Daoy (cell line): ENCODE results near the gene TSPAN4. TPM values are rescaled to one million over a fixed set of nuclear protein-coding genes. Genes with fewer than 3 reads are reported as not detected.

ENCODE experiments used
- DNase-seq: peaks from one replicate; pipeline ENCODE4 v3.0.0-alpha.2; 2015; ENCODE audit warnings: low read depth
- total RNA-seq: library from RNA; depleted of rRNA; stranded (reverse); fragments of >200 nt; shearing (Covaris generic); gene quantifications from 2 replicates; pipeline ENCODE4 v1.2.3, GENCODE V29; 2014

TSPAN4 gene
- total RNA-seq, 1 experiment from 2014 or later = 37.3 TPM

DNA sequence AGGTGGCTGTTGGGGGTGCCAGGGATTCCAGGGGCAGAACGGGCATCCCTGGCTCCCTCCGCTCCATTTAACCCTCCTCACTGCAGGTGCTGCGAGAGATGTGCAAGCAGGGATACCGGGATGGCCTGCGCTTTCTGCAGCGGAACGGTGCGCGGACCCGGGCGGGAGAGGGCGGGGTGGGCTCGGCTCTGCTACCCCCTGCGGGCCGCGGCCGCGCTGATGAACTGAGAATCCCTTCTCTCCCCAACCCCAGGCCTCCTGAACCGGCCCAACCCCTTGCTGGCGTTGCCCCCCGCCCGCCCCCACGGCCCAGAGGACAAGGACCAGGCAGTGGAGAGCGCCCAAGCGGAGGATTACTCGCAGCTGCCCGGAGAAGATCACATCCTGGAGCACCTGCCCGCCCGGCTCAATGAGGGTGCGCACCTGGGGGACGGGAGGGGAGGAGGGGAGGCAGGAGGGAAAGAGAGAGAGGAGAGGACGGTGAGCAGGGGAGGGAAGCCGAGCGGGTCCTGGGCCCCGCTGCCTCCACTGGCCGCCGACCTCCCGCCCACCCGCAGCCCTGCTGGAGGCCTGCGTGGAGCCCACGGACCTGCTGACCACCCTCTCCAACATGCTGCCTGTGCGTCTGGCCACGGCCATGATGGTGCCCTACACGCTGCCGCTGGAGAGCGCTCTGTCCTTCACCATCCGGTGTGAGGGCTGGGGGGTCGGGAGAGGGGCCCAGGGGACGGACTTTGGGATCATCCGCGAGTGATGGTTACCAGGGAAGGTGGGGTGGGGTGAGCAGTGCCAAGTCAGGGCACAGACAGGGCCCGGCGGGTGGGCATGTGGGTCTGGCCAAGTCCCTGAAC, 19.0 kb upstream of the TSPAN4 start:
- no peak for DNase-seq

DNA sequence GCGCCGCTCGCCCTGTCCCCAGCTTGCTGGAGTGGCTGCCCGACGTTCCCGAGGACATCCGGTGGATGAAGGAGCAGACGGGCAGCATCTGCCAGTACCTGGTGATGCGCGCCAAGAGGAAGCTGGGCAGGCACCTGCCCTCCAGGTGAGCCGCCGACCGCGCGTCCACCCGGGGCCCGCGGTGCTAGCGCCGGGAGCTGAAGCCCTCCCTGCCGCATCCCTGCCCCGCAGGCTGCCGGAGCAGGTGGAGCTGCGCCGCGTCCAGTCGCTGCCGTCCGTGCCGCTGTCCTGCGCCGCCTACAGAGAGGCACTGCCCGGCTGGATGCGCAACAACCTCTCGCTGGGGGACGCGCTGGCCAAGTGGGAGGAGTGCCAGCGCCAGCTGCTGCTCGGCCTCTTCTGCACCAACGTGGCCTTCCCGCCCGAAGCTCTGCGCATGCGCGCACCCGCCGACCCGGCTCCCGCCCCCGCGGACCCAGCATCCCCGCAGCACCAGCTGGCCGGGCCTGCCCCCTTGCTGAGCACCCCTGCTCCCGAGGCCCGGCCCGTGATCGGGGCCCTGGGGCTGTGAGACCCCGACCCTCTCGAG, 18.3 kb upstream of the TSPAN4 start:
- DNase-seq = no peak

DNA sequence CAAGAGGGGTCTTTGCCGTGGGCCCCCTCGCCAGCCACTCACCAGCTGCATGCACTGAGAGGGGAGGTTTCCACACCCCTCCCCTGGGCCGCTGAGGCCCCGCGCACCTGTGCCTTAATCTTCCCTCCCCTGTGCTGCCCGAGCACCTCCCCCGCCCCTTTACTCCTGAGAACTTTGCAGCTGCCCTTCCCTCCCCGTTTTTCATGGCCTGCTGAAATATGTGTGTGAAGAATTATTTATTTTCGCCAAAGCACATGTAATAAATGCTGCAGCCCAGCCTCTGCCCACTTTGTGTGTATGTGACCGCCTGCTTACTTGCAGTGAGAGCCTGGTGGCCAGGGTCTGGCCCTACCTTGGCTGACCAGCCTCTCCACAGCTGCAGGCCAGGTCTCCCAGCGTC, 17.7 kb upstream of the TSPAN4 start:
- DNase-seq = no peak

DNA sequence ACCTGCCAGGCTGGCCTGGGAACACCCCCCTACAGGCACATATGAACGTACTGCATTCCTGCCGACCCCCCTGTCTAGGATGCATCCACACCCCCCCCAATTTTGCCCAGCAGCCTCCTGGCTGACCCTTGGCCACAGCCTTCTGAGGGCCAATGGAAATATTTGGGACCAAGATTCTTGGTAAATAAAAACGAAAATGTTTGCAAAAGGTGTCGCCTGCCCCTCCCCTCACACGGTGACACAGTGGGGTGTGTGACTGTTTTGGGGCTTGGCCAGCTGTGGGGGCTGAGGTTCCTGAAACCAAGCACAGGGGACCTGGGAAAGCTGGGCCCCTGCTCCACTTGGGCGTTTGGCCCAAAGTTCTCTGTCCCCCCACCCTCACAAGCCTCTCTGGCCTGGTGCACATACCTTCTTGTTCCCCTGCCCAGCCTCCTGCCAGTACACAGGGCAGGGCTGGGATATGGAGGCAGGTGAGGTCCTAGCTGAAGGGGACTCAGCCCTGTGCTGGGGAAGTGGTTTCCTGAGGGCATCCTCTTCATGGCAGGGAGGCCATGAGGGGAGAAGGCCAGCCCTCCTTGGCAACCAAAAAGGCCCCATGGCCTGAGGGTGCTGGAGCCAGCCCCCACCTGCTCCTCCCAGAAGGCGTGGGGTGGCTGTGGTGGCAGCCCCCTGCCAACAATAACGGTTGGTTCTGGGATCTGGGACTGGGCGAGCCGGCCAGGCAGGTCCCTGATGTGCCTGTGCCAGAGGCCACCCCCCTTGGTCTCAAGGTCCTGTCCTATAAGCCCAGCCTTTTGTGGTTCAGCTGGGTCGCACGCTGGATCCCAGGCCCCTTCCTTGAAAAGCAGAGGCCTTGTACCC, 17.1 kb upstream of the TSPAN4 start:
- no peak for DNase-seq

DNA sequence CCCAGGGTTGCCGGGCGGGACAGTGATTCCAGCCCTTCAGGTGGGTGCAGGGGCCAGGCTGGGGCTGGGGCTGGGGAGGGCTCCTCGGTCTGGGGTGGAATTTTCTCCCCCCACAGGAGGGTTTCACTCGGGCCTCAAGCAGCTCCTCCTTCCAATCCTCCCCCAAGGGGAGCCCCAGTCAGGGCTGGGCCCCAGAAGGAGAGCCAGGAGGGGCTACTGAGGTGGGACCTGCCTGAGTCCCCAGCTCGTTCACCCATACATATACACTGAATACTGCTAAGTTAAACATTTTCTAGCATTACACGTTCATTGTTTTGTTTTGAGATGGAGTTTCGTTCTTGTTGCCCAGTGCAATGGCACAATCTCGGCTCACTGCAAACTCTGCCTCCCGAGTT, 16.4 kb upstream of the TSPAN4 start:
- no peak for DNase-seq

DNA sequence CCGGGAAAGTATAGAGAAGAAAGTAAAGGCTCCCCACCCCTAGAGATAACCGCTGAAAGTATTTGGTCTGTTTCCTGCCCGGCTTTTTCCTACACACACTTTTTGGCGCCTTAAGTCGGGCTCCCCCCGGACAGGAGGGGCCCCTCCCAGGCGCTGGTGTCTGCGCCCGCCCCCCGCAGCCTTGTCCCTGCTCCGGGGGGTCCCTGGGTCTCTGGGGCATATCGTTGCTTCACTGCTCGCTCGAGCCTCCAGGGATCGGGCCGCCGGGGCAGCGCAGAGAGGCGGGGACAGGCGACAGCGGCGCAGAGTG, 15.9 kb upstream of the TSPAN4 start:
- no peak for DNase-seq

DNA sequence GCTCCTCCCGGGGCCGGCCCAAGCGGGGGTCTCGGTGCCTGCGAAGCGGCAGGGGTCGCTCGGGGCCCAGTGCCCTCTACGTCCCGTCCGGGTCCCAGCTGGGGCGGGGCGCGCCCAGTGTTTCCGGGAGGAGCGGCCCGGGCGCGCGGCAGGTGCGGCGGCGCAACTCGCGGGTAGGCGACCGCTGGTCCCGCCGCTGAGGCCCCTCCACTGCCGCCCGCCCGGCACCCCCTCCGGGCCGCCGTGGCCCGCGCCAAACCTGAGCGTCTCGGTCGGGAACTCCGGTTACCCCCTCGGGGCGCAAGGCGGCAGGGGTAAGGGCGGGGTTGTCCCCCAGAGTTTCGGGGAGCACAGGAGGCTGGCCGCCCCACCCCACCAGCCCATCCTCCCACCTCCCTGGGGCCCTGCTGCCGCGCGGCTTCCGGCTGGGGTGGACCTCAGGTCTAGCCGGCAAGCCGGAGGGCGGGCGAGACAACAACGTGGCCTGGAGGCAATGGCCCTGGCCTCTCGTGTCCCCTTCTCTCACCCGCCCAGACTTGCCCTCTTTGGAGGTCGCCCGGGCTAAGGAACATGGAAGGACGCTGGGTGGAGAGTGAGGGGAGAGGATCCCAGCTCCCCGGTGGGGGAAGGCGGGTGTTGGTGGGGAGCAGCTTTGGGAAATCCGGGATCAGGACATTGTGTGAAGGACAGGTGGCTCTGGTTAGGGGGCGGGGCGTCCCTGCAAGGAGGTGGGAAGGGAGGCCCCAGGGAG, 15.3 kb upstream of the TSPAN4 start:
- no peak for DNase-seq

DNA sequence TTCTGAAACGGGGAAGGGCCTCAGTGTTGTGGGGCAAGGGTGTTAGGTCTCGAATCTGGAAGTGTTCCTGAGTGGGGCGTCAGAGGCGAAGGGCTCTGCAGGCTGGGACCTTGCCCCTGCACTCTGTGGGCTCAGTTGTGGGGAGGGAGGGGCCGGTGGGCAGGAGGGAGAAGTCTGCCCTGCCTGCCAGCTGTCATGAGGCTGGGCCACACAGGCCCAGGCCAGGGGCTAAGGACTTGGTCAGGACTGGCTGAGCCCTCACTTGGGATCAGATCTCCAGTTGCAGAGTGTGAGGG, 14.8 kb upstream of the TSPAN4 start, which contains the start of gene CRACR2B:
CRACR2B (plus strand) TSS at position 23 of the 296 bp plus-strand sequence. CDS start 689 bp downstream, outside the sequence.
- no peak for DNase-seq

DNA sequence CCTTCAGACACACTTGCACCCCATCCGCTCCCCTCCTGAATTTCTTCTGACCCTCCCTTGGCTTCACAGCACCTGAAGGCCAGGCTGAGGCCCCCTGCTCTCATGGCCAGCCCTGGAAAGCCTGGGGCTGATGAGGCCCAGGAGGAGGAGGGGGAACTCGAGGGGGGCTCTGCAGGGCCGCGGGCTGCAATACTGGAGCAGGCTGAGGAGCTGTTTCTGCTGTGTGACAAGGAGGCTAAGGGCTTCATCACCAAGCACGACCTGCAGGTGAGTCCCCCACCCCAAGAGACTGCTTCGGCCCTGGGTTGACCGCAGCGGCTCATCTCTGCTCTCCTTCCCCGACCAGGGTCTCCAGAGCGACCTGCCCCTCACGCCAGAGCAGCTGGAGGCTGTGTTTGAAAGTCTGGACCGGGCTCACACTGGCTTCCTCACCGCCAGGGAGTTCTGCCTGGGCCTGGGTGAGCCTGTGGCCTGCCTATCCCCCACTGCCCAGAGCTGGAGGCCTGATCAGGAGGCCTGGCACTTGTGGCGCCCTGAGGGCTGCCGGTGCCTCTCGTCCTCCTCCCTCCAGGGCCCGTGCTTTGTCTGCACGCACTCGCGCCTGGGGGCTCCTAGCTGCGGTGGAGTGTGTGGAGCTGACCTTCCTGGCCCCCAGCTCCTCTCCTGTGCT, 14.0 kb upstream of the TSPAN4 start:
- no peak for DNase-seq

DNA sequence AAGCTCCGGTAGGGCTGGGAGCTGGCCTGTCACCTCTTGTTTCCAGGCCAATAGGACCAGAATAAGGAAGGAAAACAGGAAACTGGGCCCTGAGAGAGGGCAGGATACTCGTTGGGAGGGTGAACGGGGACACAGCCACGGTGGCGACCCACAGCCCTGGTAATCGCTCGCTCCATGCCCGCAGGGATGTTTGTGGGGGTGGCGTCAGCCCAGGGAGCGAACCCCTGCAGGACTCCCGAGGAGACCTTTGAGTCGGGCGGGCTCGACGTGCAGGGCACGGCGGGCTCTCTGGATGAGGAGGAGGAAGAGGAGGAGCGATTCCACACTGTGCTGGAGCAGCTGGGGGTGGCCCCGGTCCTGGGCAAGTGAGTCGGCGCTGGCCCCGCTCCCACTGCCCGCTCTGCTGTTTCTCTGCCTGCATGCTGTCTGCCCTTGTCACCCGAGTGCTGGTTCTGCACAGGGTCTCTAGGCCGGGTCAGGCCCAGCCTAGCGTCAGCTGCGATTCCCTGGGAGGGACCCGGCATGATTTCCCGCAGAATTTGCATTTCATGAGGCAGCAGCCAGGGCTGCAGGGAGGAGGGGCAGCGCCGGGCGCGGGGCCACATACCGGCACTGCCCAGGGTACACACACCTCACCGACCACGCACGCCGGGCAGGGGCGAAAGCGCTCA, 13.3 kb upstream of the TSPAN4 start:
- peak; percentile 68 for DNase-seq

DNA sequence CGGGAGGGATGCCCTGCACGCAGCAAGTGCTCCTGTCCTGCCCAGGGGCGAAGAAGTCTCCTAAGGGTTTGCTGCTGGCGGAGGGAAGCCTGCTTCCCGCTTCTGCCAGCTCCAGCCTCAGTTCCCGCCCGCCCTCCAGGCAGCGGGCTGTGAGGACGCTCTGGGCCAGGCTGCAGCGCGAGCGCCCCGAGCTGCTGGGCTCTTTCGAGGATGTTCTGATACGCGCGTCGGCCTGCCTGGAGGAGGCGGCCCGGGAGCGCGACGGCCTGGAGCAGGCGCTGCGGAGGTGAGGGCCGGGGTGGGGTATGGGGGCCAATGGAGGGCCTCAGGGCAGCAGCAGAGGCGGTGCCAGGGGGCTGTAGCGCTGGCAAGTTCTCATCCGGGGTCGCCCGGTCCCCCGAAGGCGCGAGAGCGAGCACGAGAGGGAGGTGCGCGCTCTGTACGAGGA, 12.8 kb upstream of the TSPAN4 start:
- DNase-seq = peak; percentile 43

DNA sequence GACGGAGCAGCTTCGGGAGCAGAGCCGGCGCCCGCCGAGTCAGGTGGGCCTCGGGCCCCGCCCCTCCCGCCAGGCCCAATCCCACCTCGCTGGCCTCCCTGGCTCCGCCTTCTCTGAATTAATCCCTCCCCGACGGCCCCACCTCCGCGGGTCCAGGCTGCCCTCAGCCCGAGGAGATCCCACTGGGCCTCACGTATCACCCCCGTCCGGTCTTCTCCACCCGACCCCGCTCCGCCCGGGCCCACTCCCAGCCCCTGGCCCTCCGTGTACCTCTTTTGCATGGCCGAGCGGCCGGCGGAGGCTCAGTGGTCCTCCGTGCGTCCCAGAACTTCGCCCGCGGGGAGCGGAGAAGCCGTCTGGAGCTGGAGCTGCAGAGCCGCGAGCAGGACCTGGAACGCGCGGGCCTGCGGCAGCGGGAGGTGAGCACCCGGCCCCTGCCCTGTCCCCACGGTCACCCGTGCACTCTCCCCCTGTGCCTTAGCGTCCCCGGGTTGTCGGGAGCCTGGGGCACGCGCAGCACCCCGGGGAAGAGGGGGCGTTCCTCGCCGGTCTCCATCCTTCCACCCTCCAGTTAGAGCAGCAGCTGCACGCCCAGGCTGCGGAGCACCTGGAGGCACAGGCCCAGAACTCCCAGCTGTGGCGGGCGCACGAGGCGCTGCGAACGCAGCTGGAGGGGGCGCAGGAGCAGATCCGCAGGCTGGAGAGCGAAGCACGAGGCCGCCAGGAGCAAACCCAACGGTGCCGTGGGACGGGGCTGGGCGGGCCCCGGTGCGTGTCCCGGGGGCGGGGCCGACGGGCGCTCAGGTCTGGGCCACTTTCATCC, 12.1 kb upstream of the TSPAN4 start:
- peak; percentile 89 for DNase-seq

DNA sequence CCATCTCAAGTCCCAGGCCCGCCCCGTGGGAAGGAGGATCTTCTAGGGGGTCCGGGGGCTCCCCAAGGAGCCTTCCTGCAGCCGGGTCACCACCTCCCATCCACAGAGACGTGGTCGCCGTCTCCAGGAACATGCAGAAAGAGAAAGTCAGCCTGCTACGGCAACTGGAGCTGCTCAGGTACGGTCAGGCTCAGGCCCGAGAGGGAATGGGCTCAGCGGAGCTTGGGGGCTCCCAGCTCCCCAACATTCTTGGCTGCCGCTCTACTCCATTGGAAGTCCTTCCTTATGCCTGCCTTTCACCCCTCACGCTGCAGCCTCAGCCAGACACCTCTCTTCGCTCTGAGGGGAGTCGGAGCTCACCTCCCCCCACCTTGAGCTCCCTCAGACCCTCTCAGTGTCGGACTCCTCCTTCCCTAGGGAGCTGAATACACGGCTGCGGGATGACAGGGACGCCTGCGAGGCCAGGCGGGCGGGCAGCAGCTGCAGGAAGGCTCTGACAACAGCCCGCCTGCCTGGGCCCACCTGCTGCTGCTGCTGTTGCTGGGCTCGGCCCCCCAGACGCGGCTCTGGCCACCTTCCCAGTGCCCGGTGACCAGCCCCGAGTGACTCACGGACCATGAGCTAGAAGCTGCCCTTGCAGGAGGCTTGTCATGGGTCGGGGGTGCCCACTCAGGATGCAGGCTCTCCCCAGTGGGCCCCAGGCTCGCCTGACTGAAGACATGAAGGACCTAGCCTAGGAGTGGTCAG, 11.4 kb upstream of the TSPAN4 start:
- peak; percentile 87 for DNase-seq

DNA sequence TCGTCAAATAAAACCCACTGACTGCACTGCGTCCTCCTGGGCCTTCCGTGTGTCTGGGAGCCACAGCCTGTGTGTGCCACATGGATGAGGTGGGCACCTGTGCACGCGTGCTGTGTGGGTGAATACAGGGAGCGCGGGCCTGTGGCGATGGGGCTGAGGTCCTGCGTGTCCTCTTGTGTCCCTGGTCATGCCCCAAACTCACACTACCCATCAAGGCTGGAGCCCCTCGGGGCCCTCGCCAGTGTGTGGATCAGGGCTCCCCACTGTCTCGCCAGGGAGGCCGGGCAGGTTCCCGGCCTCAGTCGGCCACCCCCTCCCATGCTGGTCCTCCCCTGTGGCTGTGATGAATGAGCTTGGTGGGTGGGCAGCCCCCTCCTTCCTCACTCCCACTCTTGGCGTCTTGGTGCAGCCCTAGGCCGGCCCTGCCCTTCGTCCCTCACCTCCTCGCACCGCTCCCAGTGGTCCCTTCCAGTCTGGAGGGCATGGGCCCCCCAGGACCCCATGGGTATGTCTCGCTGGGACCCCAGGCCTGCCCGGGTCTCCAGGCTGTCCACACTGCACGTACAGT, 10.6 kb upstream of the TSPAN4 start:
- peak; percentile 28 for DNase-seq

DNA sequence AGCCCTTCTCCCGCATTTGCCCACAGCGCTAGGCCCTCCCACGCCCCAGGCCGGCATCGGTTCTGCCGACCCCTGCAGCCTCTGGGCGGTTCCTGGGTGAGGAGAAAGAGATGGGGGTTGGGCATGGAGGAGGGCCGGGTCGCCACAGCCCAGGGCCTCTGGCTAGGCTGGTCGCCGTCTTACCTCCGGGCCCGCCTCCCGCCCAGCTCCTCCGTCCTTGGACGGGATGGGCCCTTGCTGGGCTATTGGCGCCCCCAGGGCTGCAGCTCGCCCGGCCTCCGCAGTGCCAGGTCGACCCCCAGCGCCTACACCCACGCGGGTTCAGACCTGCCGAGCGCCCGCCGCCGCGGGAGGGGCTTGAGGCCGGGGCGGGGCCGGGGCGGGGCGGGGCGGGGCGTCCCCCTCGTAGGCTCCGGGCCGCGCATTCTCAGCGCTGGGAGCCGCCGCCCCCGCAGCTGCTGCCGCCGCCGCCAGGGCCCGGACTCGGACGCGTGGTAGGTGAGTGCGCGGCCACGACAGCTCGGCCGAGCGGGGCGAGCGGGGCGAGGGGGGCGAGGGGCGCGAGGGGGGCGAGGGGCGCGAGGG, 10.0 kb upstream of the TSPAN4 start, which contains the start of gene CD151:
CD151 (plus strand) TSS at position 424 of the 585 bp plus-strand sequence. CDS start 3,118 bp downstream, outside the sequence.
- peak; percentile 79 for DNase-seq

DNA sequence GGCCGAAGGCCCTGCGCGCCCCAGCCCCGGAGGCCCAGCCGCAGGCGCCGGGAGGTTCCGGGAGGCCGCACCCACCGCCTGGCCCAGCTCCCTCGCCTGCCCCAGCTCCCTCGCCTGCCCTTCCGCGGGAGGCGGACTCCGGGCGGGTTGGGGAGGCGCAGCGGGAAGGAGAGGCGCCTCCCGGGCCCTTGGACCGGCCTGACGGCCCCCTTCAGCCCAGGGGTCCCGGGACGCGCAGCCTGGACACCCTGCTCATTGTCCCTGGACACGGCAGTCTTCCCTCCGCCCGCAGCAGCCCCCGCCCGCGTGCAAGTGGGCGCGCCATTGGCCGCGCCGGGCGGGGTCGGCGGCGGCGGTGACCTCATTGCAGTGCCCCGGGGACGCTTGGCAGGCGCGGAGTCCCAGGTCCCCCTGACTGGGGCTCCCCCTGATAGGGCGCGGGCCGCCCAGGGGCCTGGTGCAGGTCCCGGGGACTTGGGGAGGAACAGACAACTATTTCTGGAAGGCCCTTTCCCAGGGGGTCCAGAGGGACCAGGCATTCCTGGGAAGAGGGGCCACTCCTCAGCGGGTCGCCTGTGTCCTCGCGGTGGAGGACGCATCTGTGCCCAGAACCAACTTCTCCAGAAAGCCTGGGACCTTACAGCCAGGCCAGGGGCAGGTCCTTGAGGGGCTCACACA, 9.4 kb upstream of the TSPAN4 start:
- peak; percentile 72 for DNase-seq

DNA sequence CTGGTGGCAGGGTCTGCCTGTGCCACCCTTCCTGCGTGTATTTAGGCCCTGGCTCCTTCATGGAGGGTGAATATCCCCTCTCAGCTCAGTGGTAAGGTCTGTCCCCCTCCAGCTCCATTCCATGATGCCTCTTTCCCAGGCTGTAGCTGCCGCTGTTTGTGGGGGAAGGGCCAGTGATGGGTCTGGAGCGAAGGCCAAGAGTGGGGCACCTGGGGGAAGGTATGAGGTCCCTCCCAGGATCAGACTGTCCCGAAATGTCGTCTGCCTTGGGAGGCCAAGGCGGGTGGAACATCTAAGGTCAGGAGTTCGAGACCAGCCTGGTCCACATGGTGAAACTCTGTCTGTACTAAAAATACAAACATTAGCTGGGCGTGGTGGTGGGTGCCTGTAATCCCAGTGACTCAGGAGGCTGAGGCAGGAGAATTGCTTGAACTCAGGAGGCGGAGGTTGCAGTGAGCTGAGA, 8.8 kb upstream of the TSPAN4 start:
- DNase-seq = peak; percentile 53
